AG09319 (cell line): ENCODE data around the gene SEMA4C.

ENCODE experiments used
- DNase-seq: peaks from one replicate; pipeline ENCODE4 v3.0.0-alpha.2; 2010; ENCODE audit warnings: low read depth; ENCODE audit errors: extremely low read depth
- TF ChIP-seq, protein P1 (sequence below): IDR thresholded peaks from 2 replicates; pipeline ENCODE4 v1.5.1; 2011; ENCODE audit warnings: low read depth, mild to moderate bottlenecking, inconsistent platforms, low read length, moderate library complexity

SEMA4C gene

GRCh38 chr2:96809951-96810782 lies 59.7 kb downstream of the SEMA4C start:
- DNase-seq, result no peak
- TF ChIP-seq, protein P1, sequence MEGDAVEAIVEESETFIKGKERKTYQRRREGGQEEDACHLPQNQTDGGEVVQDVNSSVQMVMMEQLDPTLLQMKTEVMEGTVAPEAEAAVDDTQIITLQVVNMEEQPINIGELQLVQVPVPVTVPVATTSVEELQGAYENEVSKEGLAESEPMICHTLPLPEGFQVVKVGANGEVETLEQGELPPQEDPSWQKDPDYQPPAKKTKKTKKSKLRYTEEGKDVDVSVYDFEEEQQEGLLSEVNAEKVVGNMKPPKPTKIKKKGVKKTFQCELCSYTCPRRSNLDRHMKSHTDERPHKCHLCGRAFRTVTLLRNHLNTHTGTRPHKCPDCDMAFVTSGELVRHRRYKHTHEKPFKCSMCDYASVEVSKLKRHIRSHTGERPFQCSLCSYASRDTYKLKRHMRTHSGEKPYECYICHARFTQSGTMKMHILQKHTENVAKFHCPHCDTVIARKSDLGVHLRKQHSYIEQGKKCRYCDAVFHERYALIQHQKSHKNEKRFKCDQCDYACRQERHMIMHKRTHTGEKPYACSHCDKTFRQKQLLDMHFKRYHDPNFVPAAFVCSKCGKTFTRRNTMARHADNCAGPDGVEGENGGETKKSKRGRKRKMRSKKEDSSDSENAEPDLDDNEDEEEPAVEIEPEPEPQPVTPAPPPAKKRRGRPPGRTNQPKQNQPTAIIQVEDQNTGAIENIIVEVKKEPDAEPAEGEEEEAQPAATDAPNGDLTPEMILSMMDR, result no peak
